Keratinocyte (primary cell): ENCODE measurements around the gene BRD1. TPM values are rescaled to one million over a fixed set of nuclear protein-coding genes. Genes with fewer than 3 reads are reported as not detected.

Experiments used
- DNase-seq: peaks from one replicate; pipeline ENCODE4 v3.0.0-alpha.2; 2011; ENCODE audit warnings: low read depth, missing footprints, low spot score
- FAIRE-seq: peaks from 2 replicates; lab custom pipeline; 2011; peaks lifted over from hg19 to GRCh38; lab: Jason Lieb, UNC
- H2AFZ ChIP-seq: 2 replicates; pipeline ENCODE4 v1.6.0; 2012; ENCODE audit warnings: low read length, control low read depth, inconsistent platforms; ENCODE audit not compliant: control insufficient read depth
- H3K27ac ChIP-seq: 2 replicates; pipeline ENCODE4 v1.5.1; 2011; ENCODE audit warnings: low read length; ENCODE audit not compliant: control insufficient read depth, insufficient read depth
- H3K27me3 ChIP-seq: 3 replicates; pipeline ENCODE4 v1.6.0; 2011; ENCODE audit warnings: low read length; ENCODE audit not compliant: control insufficient read depth, insufficient read depth; ENCODE audit errors: extremely low read depth
- H3K36me3 ChIP-seq, 2 experiments: 2 replicates in 1 of 2; 3 replicates in 1 of 2; pipeline ENCODE4 v1.5.1; 2011; ENCODE audit warnings: low read length in 2 of 2, mild to moderate bottlenecking in 1 of 2; ENCODE audit not compliant: control insufficient read depth in 2 of 2, insufficient read depth in 2 of 2; ENCODE audit errors: extremely low read depth in 1 of 2
- H3K4me1 ChIP-seq: 3 replicates; pipeline ENCODE4 v1.5.1; 2011; ENCODE audit warnings: low read length; ENCODE audit not compliant: control insufficient read depth, insufficient read depth; ENCODE audit errors: extremely low read depth
- H3K4me2 ChIP-seq: 3 replicates; pipeline ENCODE4 v1.6.0; 2011; ENCODE audit warnings: low read depth, low read length; ENCODE audit not compliant: control insufficient read depth, insufficient read depth; ENCODE audit errors: extremely low read depth
- H3K4me3 ChIP-seq, 3 experiments: fragments of 200-600 bp in 1 of 3; sonication (generic) in 1 of 3; 2 replicates in 2 of 3; 3 replicates in 1 of 3; pipeline ENCODE4 v1.5.1; 2011 to 2016; ENCODE audit warnings: low read length in 3 of 3, mild to moderate bottlenecking in 3 of 3, control low read depth in 2 of 3, inconsistent platforms in 1 of 3, low read depth in 1 of 3, mixed read lengths in 1 of 3, mixed run types in 1 of 3, moderate library complexity in 1 of 3; ENCODE audit not compliant: control insufficient read depth in 2 of 3, insufficient read depth in 2 of 3; ENCODE audit errors: extremely low read depth in 1 of 3
- H3K79me2 ChIP-seq: 2 replicates; pipeline ENCODE4 v1.6.0; 2012; ENCODE audit warnings: low read length; ENCODE audit not compliant: control insufficient read depth, insufficient read depth
- H3K9ac ChIP-seq: 3 replicates; pipeline ENCODE4 v1.6.0; 2011; ENCODE audit warnings: low read length; ENCODE audit not compliant: control insufficient read depth, insufficient read depth; ENCODE audit errors: extremely low read depth
- H3K9me1 ChIP-seq: 3 replicates; pipeline ENCODE4 v1.6.0; 2011; ENCODE audit warnings: low read length; ENCODE audit not compliant: control insufficient read depth, insufficient read depth; ENCODE audit errors: extremely low read depth
- H3K9me3 ChIP-seq: 2 replicates; pipeline ENCODE4 v1.5.1; 2012; ENCODE audit warnings: low read depth, low read length; ENCODE audit not compliant: control insufficient read depth
- H4K20me1 ChIP-seq: 3 replicates; pipeline ENCODE4 v1.6.0; 2011; ENCODE audit warnings: low read length; ENCODE audit not compliant: control insufficient read depth, insufficient read depth; ENCODE audit errors: extremely low read depth
- EZH2 ChIP-seq: IDR thresholded peaks from one replicate; pipeline ENCODE4 v1.6.1; 2012; ENCODE audit warnings: inconsistent platforms, mild to moderate bottlenecking, low read length, moderate library complexity
- dilution Hi-C: fragments of 300-500 bp; cut with MboI; formaldehyde crosslinking; loops from one replicate; pipeline ENCODE4 v1.7.0; 2020; ENCODE audit warnings: low sequenced_read_pairs; ENCODE audit not compliant: extremely low pct_ligation_motif_present
- polyA plus RNA-seq, 5 experiments: library from polyadenylated mRNA; depleted of rRNA in 3 of 5; stranded (reverse) in 3 of 5; stranded (forward) in 1 of 5; unstranded in 1 of 5; fragments of >200 nt; gene quantifications; 1 replicate in 1 of 5; 2 replicates in 3 of 5; 3 replicates in 1 of 5; pipeline versions ENCODE4 v1.2.1 to v1.2.3, GENCODE V29; 2011 to 2012; ENCODE audit warnings: missing spikeins in 2 of 5, low read depth in 1 of 5, low replicate concordance in 1 of 5
- TF ChIP-seq, protein P1 (sequence below), 3 experiments: IDR thresholded peaks in 1 of 3; conservative IDR thresholded peaks in 1 of 3; optimal IDR thresholded peaks in 1 of 3; 2 replicates in 2 of 3; 3 replicates in 1 of 3; pipeline versions ENCODE3 to v1.5.1; 2011; ENCODE audit warnings: low read length in 3 of 3, mild to moderate bottlenecking in 3 of 3, moderate library complexity in 2 of 3, control low read depth in 1 of 3, inconsistent platforms in 1 of 3; ENCODE audit not compliant: insufficient read depth in 2 of 3; ENCODE audit errors: extremely low read depth in 1 of 3

The BRD1 gene
- polyA plus RNA-seq, 1 donor (not counting 4 experiments of a cell fraction or from before 2014, with no cell fraction given): 4.3 TPM

DNA sequence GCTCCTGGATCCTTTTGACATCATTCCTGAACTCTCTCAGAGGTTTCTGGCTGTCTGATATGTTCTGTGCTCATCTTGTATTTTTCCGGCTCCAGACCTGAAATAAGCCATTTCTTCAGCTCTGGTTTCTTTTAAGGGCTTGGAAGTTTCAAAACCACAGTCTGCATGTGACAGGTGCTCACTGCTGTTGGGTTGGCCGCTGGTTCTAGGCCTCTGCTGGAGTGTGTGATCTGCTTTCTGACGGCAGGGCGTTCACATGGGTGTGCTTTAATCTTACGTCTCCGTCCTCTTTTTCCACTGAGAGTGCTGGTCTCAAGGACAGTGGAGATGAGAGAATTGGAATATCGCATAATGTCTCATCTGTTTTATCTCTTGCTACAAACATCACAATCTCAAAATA lies 36.3 kb upstream of the BRD1 start:
- no peak overlapping the region for H3K9ac ChIP-seq
- peaks cover 5% of the 10 kb centered on the region for H3K9me3 ChIP-seq
- H3K9me1 ChIP-seq: no peaks in the 10 kb centered on the region
- no peak overlapping the region for H3K4me3 ChIP-seq
- peaks cover 4% of the 10 kb centered on the region in 2 experiments for H3K36me3 ChIP-seq
- no peak overlapping the region for H2AFZ ChIP-seq
- no peaks in the 10 kb centered on the region for H3K27me3 ChIP-seq
- no peaks in the 10 kb centered on the region for H3K4me1 ChIP-seq
- H3K79me2 ChIP-seq: peaks cover 94% of the 10 kb centered on the region
- DNase-seq (no peak), FAIRE-seq (no peak)
- H4K20me1 ChIP-seq: peaks cover 7% of the 10 kb centered on the region
- dilution Hi-C loops: no loop called here
- TF ChIP-seq, protein P1, sequence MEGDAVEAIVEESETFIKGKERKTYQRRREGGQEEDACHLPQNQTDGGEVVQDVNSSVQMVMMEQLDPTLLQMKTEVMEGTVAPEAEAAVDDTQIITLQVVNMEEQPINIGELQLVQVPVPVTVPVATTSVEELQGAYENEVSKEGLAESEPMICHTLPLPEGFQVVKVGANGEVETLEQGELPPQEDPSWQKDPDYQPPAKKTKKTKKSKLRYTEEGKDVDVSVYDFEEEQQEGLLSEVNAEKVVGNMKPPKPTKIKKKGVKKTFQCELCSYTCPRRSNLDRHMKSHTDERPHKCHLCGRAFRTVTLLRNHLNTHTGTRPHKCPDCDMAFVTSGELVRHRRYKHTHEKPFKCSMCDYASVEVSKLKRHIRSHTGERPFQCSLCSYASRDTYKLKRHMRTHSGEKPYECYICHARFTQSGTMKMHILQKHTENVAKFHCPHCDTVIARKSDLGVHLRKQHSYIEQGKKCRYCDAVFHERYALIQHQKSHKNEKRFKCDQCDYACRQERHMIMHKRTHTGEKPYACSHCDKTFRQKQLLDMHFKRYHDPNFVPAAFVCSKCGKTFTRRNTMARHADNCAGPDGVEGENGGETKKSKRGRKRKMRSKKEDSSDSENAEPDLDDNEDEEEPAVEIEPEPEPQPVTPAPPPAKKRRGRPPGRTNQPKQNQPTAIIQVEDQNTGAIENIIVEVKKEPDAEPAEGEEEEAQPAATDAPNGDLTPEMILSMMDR (optimal IDR thresholded peaks at IDR 0.05 in 1 of 3, IDR thresholded peaks at IDR 0.05 in 1 of 3, conservative IDR thresholded peaks at IDR 0.05 in 1 of 3; ENCODE audit: extremely low read depth in 1 of 3, insufficient read depth in 2 of 3, low read length in 3 of 3): no peak
- no peak for TF ChIP-seq EZH2
- H3K4me2 ChIP-seq: no peak overlapping the region
- no peak overlapping the region for H3K27ac ChIP-seq

DNA sequence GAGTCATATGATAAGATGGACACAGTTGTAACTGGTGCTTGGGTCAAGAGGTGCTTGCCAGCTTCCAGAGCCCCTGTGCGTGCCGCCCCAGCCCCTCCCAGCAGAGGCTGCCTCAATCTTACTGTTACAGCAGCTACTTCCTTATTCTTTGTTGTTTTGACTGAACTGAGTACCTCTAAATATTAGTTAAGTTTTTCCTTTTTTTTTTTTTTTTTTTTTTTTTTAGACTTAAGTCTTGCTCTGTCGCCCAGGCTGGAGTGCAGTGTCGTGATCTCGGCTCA lies 34.8 kb upstream of the BRD1 start:
- Histone ChIP-seq H3K36me3 (peaks cover 2 to 8% of the 10 kb centered on the region in 2 experiments), H3K79me2 (peaks cover 95% of the 10 kb centered on the region), H3K9me1 (no peaks in the 10 kb centered on the region), H3K9ac (no peak overlapping the region), H4K20me1 (peaks cover 11% of the 10 kb centered on the region), H3K27me3 (no peaks in the 10 kb centered on the region), H3K27ac (no peak overlapping the region), H3K4me1 (no peaks in the 10 kb centered on the region), H3K4me3 (no peak overlapping the region), H3K4me2 (no peak overlapping the region), H2AFZ (no peak overlapping the region), H3K9me3 (peaks cover 5% of the 10 kb centered on the region)
- no peak for TF ChIP-seq EZH2
- TF ChIP-seq, protein P1 (optimal IDR thresholded peaks at IDR 0.05 in 1 of 3, IDR thresholded peaks at IDR 0.05 in 1 of 3, conservative IDR thresholded peaks at IDR 0.05 in 1 of 3; ENCODE audit: extremely low read depth in 1 of 3, insufficient read depth in 2 of 3, low read length in 3 of 3): no peak
- FAIRE-seq (no peak), DNase-seq (no peak)
- dilution Hi-C loops: no loop called here
